Glomerular visceral epithelial cell (primary cell): Measurements from ENCODE around the gene LST1.
"Not testable (repeated sequence)": the region's sequence is repeated elsewhere in the genome, so short reads cannot be mapped to it uniquely, and the experiment has no call there.

Experiments
- DNase-seq: peaks from one replicate; pipeline ENCODE4 v3.0.0-alpha.2; 2016; ENCODE audit errors: extremely low spot score

LST1 gene

GRCh38 chr6:31580807-31581433, 5.2 kb upstream of the LST1 start:
- peak; percentile 81 for DNase-seq

GRCh38 chr6:31581434-31582229, 4.4 kb upstream of the LST1 start:
- DNase-seq: no peak

GRCh38 chr6:31582230-31582643, 3.8 kb upstream of the LST1 start, which contains the start of gene LTB:
TSS of gene LTB (minus strand) at chr6:31582424. CDS start at chr6:31582417, 7 bp downstream.
- DNase-seq: no peak

GRCh38 chr6:31585491-31585890, 586 bp upstream of the LST1 start:
- DNase-seq: no peak

GRCh38 chr6:31586599-31587281, 663 bp downstream of the LST1 start:
- no peak for DNase-seq

GRCh38 chr6:31587791-31588777, 2.0 kb downstream of the LST1 start:
- DNase-seq: no peak

- DNase-seq: no peak
These were observed 3.0 kb downstream of the LST1 start for GRCh38 chr6:31588871-31589650.

DNA sequence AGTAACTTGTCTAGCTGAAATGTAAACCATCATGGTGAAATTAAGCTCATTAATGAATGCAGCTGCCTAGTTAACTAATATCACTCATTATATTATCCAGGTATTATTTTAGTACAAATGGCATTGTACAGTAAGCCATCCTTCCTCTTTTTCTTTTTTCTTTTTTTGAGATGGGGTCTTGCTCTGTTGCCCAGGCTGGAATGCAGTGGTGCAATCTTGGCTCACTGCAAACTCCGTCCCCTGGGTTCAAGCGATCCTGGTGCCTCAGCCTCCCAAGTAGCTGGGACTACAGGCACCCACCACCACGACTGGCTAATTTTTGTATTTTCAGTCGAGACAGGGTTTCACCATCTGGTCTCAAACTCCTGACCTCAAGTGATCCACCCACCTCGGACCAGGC, 4.6 kb downstream of the LST1 start:
- DNase-seq: not testable (repeated sequence)

- DNase-seq: no peak
These were observed 6.3 kb downstream of the LST1 start for GRCh38 chr6:31592396-31592771.

GRCh38 chr6:31597006-31597405, 10.9 kb downstream of the LST1 start:
- DNase-seq: peak; percentile 58

DNA sequence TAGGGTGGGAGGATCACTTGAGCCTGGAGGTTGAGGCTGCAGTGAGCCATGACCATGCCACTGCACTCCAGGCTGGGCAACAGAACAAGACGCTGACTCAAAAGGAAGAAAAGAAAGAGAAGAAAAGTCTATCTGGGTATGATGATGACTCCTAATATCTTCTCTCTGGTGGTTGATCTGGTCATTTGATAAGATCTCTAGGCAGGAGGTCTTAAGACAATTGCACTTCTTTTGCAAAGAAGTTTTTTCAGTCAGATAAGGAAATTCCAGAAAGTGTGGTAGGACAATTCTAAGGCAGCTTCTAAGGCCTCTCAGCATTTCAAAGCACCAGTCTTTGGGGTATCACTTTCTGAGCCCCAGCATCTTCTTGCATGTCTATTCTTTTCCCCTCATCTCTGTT, 21.2 kb downstream of the LST1 start:
- DNase-seq: no peak

- DNase-seq: no peak
These were observed 23.7 kb downstream of the LST1 start for GRCh38 chr6:31609519-31610406.

DNA sequence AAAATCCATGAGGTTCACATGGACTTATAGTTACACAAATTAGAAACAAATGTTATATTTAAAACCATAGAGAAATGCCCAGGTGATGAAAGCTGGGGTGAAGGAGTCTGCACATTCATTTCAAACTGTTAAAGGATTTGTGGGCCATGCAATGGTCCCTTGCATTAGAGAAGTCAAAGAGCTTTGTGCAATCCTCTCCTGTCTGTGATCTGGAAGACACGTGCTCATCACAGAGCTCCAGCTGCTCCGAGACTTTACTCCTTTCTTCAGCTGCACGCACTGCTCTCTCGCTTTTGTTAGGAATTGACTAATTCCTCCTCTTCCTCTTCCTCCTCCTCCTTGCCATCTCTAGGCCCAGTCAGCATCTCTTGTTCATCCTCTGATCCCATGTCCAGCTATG, 24.9 kb downstream of the LST1 start:
- DNase-seq: no peak

GRCh38 chr6:31614075-31614619, 28.1 kb downstream of the LST1 start:
- DNase-seq: no peak

GRCh38 chr6:31614684-31615578, 28.9 kb downstream of the LST1 start, which contains the start of gene AIF1:
TSS of gene AIF1 (plus strand) at chr6:31615234. CDS start at chr6:31615330, 96 bp downstream.
- no peak for DNase-seq

GRCh38 chr6:31615748-31616147, 29.7 kb downstream of the LST1 start:
- DNase-seq: no peak

DNA sequence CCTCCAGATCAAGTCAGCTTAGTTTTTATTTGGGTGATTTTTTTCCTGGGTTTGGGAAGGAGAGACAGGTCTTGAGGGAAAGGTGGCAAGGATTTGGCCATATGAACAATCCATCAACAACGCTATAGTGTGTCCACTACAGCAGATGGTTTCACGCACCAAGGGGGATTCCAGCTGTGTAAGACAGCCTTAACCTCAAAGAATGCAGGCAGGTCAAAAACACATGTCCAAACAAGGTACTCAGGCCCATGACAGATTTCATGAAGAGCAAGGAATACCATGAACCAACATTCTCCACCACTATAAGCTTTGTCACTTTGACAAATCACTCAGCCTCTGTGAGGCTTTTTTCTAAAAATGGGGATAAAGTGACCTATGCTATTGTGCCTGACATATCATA, 30.9 kb downstream of the LST1 start:
- DNase-seq: no peak
